GM21786 (cell line): Measurements from ENCODE around the gene DHRS2.
A peak's percentile ranks its signal among the peaks of the same experiment; 100 is the strongest.
"Not testable (repeated sequence)": the region's sequence is repeated elsewhere in the genome, so short reads cannot be mapped to it uniquely, and the experiment has no call there.

Experiments
- ATAC-seq: cut with Tn5 transposase; IDR thresholded peaks from one replicate; pipeline ENCODE4 v1.9.1; 2021; ENCODE audit not compliant: unreplicated experiment

The DHRS2 gene

GRCh38 chr14:23636317-23637211 is at the start of gene DHRS2:
Gene DHRS2, plus strand, starts transcription at chr14:23636364. Its CDS starts 2,501 bp downstream, at chr14:23638865.
- no peak for ATAC-seq

GRCh38 chr14:23588884-23589598 is 47.1 kb upstream of the DHRS2 start:
- peak; percentile 99 for ATAC-seq

DNA sequence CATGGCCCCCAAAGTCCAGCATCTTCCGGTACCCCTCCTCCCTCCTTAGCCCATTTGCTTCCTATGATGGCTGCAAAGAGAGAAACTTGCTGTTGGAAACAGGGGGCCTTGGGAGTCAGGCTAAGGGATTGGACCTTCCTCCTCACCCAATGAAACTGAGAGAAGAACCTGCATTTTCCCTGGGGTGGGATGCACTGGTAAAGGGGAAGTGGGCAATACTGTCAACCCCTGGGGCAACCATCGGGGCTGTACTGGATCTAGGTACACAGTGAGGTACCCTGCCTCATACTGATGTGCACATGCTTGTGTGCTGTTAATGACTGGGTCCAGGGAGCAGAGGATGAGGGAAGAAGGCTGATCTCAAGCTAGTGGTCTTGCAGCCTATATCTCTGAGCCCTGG is 46.6 kb upstream of the DHRS2 start:
- no peak for ATAC-seq

DNA sequence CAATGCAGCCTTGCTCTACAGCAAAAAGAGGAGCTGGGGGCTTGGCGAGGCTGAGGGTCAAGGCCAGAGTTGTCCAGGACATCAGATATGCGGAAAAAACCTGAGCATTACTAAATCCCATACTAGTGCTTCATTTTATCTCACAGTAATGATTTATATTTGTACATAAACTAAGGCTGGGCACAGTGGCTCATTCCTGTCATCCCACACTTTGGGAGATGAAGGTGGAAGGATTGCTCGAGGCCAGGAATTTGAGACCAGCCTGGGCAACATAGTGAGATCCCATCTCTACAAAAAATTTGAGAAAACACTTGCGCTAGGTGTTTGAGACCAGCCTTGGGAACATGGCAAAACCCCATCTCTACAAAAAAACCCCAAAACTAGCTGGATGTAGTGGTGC is 46.0 kb upstream of the DHRS2 start:
- no peak for ATAC-seq

GRCh38 chr14:23594191-23594590 is 42.0 kb upstream of the DHRS2 start:
- ATAC-seq = not testable (repeated sequence)

- ATAC-seq = no peak
Observed at GRCh38 chr14:23600322-23600707, 35.8 kb upstream of the DHRS2 start.

DNA sequence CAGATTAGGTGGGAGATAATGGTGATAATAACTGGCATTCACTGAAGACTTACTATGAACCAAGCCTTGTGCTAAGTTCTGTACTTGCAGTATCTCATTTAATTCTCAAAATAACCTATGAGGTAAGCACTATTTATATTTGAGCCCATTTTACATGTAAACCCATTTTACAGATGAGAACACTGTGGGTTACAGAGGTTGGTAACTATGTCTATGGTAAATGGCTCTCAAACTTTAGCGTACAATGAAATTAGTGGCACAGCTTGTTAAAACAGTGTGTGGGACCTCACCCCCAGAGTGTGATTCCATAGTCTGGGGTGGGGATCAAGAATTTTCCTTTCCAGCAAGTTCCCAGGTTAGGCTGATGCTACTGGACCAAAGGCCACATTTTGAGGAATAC is 35.4 kb upstream of the DHRS2 start:
- ATAC-seq = no peak

GRCh38 chr14:23601424-23601823 is 34.7 kb upstream of the DHRS2 start:
- ATAC-seq = no peak

- no peak for ATAC-seq
Observed at GRCh38 chr14:23601845-23602180, 34.4 kb upstream of the DHRS2 start.

- no peak for ATAC-seq
Observed at GRCh38 chr14:23602181-23603095, 33.7 kb upstream of the DHRS2 start.

GRCh38 chr14:23603103-23603502 is 33.1 kb upstream of the DHRS2 start:
- no peak for ATAC-seq

GRCh38 chr14:23604148-23604547 is 32.0 kb upstream of the DHRS2 start:
- ATAC-seq = no peak

GRCh38 chr14:23604675-23605170 is 31.4 kb upstream of the DHRS2 start:
- no peak for ATAC-seq

DNA sequence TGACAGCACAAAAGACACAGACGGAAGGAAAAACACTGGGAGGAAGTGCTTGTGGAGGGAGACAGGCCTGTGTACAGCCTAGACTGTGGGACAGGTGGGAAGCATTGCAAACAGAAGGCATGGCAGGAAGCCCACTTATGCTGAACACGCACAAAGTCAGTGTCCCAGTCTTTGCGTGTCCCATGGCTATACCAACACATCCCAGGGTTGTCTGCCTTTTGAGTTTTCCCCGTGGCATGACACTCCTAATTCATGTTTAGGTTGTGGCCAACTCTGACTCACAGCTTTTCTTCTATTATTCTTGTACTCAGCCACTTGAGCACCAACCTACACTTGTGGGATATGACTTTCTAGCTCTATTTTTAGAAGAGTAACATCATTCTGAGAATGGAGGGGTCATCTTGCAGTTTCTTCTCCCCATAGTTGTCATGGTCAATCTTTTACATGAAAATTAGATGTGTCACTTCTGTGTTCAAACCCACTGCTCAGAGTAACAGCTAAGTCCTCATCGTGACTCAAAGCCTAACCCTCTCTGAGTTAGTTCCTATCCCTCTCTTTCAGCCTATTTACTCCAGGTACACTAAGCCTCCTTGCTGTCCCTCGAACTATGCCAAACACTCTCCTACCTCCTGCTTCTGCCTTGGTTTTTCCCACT is 30.1 kb upstream of the DHRS2 start:
- peak; percentile 83 for ATAC-seq

- no peak for ATAC-seq
Observed at GRCh38 chr14:23608454-23608853, 27.7 kb upstream of the DHRS2 start.

- ATAC-seq = no peak
Observed at GRCh38 chr14:23609001-23609400, 27.2 kb upstream of the DHRS2 start.

DNA sequence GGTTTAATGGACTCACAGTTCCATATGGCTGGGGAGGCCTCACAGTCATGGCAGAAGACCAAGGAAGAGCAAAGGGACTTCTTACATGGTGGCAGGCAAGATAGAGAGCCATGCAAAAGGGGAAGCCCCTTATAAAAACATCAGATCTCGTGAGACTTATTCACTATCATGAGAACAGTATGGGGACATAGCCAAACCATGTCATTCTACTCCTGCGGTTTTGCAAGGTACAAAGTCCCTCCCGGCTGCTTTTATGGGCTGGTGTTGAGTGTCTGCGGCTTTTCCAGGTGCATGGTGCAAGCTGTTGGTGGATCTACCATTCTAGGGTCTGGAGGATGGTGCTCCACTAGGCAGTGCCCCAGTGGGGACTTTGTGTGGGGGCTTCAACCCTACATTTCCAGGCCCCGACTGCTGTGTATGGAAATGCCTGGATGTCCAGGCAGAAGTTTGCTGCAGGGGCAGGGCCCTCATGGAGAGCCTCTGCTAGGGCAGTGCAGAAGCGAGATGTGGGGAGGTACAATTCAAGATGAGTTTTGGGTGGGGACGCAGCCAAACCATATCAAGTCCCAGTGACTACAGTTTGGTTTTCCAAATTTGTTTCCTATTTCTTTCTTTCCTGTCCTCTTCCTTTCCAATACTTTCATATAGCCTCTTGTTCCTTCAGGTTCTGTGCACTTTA is 26.6 kb upstream of the DHRS2 start:
- ATAC-seq = not testable (repeated sequence)

DNA sequence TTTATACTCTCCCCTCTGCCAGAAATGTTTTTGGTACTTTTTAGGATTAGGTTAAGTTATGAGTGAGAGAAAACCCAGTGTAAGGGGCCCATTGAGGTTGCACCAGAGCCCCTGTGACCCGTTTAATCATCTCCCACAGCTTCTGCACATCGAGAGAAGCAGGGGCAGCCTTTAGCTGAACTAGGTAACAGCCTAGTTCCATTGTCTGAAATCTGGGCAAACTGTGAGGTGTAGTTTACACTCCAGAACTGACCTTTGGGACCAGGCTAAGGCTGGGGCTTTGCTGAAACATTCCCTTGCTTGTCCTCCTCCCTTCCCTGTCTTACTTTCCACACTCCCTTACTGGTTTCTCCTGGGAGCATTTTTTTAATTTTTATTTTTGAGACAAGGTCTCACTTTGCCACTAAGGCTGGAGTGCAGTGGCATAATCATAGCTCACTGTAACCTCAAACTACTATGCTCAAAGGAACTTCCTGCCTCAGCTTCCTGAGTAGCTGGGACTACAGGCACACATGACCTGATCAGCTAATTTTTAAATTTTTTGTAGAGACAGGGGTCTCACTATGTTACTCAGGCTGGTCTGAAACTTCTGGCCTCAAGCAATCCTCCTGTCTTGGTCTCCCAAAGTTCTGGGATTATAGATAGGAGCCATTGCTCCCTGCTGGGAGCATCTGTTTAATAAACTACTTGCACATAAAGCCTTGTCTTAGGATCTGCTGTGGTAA is 25.9 kb upstream of the DHRS2 start:
- ATAC-seq = no peak

GRCh38 chr14:23610815-23611289 is 25.3 kb upstream of the DHRS2 start:
- ATAC-seq = no peak
